Measurements from ENCODE around the gene CD6. TPM values are rescaled to one million over a fixed set of nuclear protein-coding genes. Genes with fewer than 3 reads are reported as not detected.
"Not testable (repeated sequence)": the region's sequence is repeated elsewhere in the genome, so short reads cannot be mapped to it uniquely, and the experiment has no call there.

The CD6 gene
- total RNA-seq, 1 donor from 2014 or later = 327 TPM

GRCh38 chr11:60970369-60970774, 1.1 kb upstream of the CD6 start:
- intact Hi-C loops (cut with micrococcal nuclease) = loop anchor here (1.0 to 2.0 kb wide), 4 partner anchors 34 to 217 kb away; no protein-coding TSS in a partner anchor
- Mint-ChIP-seq H3K4me1 (ENCODE audit: low read depth) (peaks cover 29% of the 10 kb centered on the region), H3K4me3 (ENCODE audit: low read depth) (peak overlapping the region; percentile 51), H3K27ac (no peak overlapping the region), H3K9me3 (peaks cover 6% of the 10 kb centered on the region), H3K36me3 (ENCODE audit: low read depth) (peaks cover 33% of the 10 kb centered on the region), H3K27me3 (ENCODE audit: low read depth) (peaks cover 5% of the 10 kb centered on the region)
- DNase-seq (ENCODE audit: low spot score) = peak; percentile 70

DNA sequence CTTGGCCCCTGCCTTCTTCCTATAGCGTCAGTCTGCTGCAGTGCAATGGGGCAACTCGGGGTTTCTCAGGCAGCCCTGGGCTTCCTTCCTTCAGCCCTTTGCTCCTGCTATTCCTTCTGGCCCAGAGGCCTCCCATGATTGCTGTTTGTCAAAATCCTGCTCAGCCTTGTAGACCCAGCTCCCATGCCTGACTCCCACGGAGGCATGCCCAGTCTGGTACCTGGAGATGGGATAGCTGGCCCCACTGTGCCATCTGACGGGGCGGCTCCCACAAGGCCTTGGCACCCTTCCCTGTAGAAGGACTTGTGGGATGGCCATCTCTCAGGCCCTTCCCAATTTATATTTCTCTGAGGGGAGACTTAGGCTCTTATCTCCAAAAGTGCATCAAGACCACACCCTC, 590 bp upstream of the CD6 start:
- peak overlapping the region; percentile 86 for H3K4me3 Mint-ChIP-seq (ENCODE audit: low read depth)
- H3K4me1 Mint-ChIP-seq (ENCODE audit: low read depth) = peaks cover 31% of the 10 kb centered on the region
- peak overlapping the region; percentile 99 for H3K27ac Mint-ChIP-seq
- intact Hi-C loops (cut with micrococcal nuclease) = loop anchor here (1.0 to 2.0 kb wide), 4 partner anchors 34 to 216 kb away; no protein-coding TSS in a partner anchor
- H3K27me3 Mint-ChIP-seq (ENCODE audit: low read depth) = peaks cover 5% of the 10 kb centered on the region
- peaks cover 6% of the 10 kb centered on the region for H3K9me3 Mint-ChIP-seq
- H3K36me3 Mint-ChIP-seq (ENCODE audit: low read depth) = peaks cover 35% of the 10 kb centered on the region
- DNase-seq (ENCODE audit: low spot score) = no peak

GRCh38 chr11:60972182-60973030, 926 bp downstream of the CD6 start:
- Mint-ChIP-seq H3K27me3 (ENCODE audit: low read depth) (peaks cover 4% of the 10 kb centered on the region), H3K36me3 (ENCODE audit: low read depth) (peaks cover 50% of the 10 kb centered on the region), H3K9me3 (peaks cover 6% of the 10 kb centered on the region), H3K4me3 (ENCODE audit: low read depth) (peak overlapping the region; percentile 86), H3K4me1 (ENCODE audit: low read depth) (peaks cover 44% of the 10 kb centered on the region), H3K27ac (peak overlapping the region; percentile 99)
- intact Hi-C loops (cut with micrococcal nuclease) = no loop called here
- no peak for DNase-seq (ENCODE audit: low spot score)

DNA sequence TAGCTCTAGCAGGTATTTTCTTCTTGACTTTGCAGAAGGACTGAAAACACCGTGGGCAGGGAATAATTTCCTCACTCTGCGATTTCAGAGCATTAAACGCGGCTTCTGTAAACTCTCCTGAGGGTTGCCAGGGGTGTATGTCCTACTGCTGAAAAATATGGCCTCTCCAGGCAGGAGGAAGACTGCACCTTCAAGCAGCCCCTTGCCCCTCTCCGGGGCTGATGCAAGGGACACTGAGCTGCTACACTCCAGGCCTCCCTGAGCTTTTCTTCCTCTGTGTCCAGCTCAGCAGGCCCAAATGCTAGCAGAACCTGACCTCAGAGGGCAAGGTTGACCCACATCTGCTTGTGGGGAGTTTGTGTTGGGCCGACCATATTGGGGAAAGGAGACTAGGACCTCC, 2.2 kb downstream of the CD6 start:
- no peaks in the 10 kb centered on the region for H3K27me3 Mint-ChIP-seq (ENCODE audit: low read depth)
- intact Hi-C loops (cut with micrococcal nuclease) = no loop called here
- H3K36me3 Mint-ChIP-seq (ENCODE audit: low read depth) = peaks cover 63% of the 10 kb centered on the region
- H3K4me3 Mint-ChIP-seq (ENCODE audit: low read depth) = peak overlapping the region; percentile 86
- H3K9me3 Mint-ChIP-seq = no peaks in the 10 kb centered on the region
- peaks cover 57% of the 10 kb centered on the region for H3K4me1 Mint-ChIP-seq (ENCODE audit: low read depth)
- H3K27ac Mint-ChIP-seq = peak overlapping the region; percentile 99
- DNase-seq (ENCODE audit: low spot score) = no peak

DNA sequence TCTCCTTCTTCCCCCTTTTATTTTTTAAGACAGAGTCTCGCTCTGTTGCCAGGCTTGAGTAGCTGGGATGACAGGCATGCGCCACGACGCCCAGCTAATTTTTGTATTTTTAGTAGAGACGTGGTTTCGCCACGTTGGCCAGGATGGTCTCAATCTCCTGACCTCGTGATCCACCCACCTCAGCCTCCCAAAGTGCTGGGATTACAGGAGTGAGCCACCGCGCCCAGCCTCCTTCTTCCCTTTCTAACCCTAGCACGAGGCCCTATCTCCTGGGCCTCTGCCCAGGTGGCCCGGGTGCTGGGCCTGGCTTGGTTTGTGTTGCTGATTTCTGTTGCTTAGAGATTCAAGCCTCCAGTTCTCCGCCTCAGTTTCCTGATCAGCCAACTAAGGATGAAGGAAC, 2.8 kb downstream of the CD6 start:
- DNase-seq (ENCODE audit: low spot score); intact Hi-C loops (cut with micrococcal nuclease); H3K27me3 Mint-ChIP-seq (ENCODE audit: low read depth); H3K9me3 Mint-ChIP-seq: not testable (repeated sequence)
- peak overlapping the region; percentile 99 for H3K27ac Mint-ChIP-seq
- peaks cover 68% of the 10 kb centered on the region for H3K36me3 Mint-ChIP-seq (ENCODE audit: low read depth)
- H3K4me3 Mint-ChIP-seq (ENCODE audit: low read depth) = peak overlapping the region; percentile 86
- peaks cover 62% of the 10 kb centered on the region for H3K4me1 Mint-ChIP-seq (ENCODE audit: low read depth)

DNA sequence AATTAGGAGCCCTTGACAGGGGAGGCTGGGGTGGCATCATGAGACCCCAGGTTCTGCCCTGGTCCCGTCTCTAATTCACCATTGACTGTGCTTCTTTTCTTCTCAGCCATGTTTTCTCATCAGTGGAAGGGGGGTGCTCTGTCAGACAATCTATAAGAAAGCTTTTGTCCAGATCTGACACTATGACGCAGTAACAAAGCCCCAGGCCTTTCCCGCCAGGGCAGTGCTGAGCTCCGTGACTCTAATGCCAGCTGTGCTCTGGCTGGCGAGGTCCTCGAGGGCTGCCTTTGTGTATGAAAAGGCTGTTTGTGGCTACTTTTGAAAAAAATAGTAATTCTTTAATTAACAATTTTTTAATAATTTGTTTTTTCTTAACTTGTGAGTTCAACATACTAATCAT, 3.2 kb downstream of the CD6 start:
- peaks cover 59% of the 10 kb centered on the region for H3K4me1 Mint-ChIP-seq (ENCODE audit: low read depth)
- peak overlapping the region; percentile 99 for H3K27ac Mint-ChIP-seq
- H3K9me3 Mint-ChIP-seq = no peaks in the 10 kb centered on the region
- intact Hi-C loops (cut with micrococcal nuclease) = no loop called here
- H3K4me3 Mint-ChIP-seq (ENCODE audit: low read depth) = peak overlapping the region; percentile 86
- no peak for DNase-seq (ENCODE audit: low spot score)
- H3K27me3 Mint-ChIP-seq (ENCODE audit: low read depth) = no peaks in the 10 kb centered on the region
- peaks cover 70% of the 10 kb centered on the region for H3K36me3 Mint-ChIP-seq (ENCODE audit: low read depth)

DNA sequence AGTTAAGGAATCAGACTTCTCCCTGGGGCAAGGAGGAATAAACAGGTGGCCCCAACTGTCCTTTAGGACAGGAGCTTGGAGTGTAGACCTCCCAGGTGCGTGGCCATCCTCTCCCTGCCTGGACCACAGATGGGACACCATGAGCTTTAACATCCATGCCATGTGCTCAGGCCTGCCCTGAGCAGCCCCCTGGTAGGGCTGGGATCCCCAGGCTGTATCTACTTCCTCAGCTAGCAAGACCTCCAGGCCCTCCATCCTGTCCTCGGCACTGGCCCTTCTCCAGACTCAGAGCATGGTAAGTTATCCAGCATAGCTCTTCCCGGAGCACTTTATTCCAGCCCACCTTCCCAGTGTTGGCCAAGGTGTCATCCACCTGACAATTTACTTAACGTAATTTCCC, 5.7 kb downstream of the CD6 start:
- H3K9me3 Mint-ChIP-seq = no peaks in the 10 kb centered on the region
- H3K36me3 Mint-ChIP-seq (ENCODE audit: low read depth) = peaks cover 91% of the 10 kb centered on the region
- H3K27me3 Mint-ChIP-seq (ENCODE audit: low read depth) = no peaks in the 10 kb centered on the region
- H3K4me3 Mint-ChIP-seq (ENCODE audit: low read depth) = peak overlapping the region; percentile 85
- H3K27ac Mint-ChIP-seq = peak overlapping the region; percentile 89
- no peak for DNase-seq (ENCODE audit: low spot score)
- peaks cover 60% of the 10 kb centered on the region for H3K4me1 Mint-ChIP-seq (ENCODE audit: low read depth)
- intact Hi-C loops (cut with micrococcal nuclease) = no loop called here

DNA sequence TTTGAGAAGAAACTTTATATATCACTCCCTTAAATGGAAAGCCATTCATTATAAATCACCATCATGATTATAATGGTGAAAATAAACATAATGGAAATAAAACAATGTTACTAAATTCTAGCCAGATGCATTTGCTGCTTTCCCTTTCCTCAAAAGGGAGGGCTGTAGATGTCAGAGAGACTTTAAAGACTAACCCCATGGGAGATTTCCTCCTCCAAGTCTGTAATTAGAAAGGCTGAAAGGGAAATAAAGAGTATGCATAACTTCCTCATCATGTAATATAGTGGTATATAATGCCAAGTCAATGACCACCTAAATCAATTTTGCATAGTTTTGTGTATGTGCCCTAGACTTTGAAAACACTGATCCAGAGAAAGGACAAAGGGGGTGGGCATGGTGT, 6.4 kb downstream of the CD6 start:
- Mint-ChIP-seq H3K4me3 (ENCODE audit: low read depth) (peak overlapping the region; percentile 85), H3K36me3 (ENCODE audit: low read depth) (peaks cover 91% of the 10 kb centered on the region), H3K4me1 (ENCODE audit: low read depth) (peaks cover 66% of the 10 kb centered on the region), H3K27ac (peak overlapping the region; percentile 89), H3K27me3 (ENCODE audit: low read depth) (no peaks in the 10 kb centered on the region), H3K9me3 (no peaks in the 10 kb centered on the region)
- intact Hi-C loops (cut with micrococcal nuclease) = loop anchor here (1.0 to 2.0 kb wide), 3 partner anchors 8 to 83 kb away; partner anchors contain the start of gene TMEM109
- no peak for DNase-seq (ENCODE audit: low spot score)

- Mint-ChIP-seq H3K36me3 (ENCODE audit: low read depth) (peaks cover 91% of the 10 kb centered on the region), H3K27ac (peak overlapping the region; percentile 89)
- intact Hi-C loops (cut with micrococcal nuclease) = loop anchor here (1.0 to 2.0 kb wide), 4 partner anchors 8 to 82 kb away; partner anchors contain the start of gene TMEM109
Measured at GRCh38 chr11:60978546-60979380, 7.3 kb downstream of the CD6 start.

GRCh38 chr11:60981515-60981914, 10.0 kb downstream of the CD6 start:
- Mint-ChIP-seq H3K27ac (peak overlapping the region; percentile 94), H3K36me3 (ENCODE audit: low read depth) (peaks cover 88% of the 10 kb centered on the region), H3K4me1 (ENCODE audit: low read depth) (peaks cover 82% of the 10 kb centered on the region), H3K9me3 (no peaks in the 10 kb centered on the region), H3K27me3 (ENCODE audit: low read depth) (no peaks in the 10 kb centered on the region), H3K4me3 (ENCODE audit: low read depth) (peak overlapping the region; percentile 83)
- intact Hi-C loops (cut with micrococcal nuclease) = no loop called here
- DNase-seq (ENCODE audit: low spot score) = no peak

More at GRCh38 chr11:60978546-60979380, 7.3 kb downstream of the CD6 start:
- Mint-ChIP-seq H3K4me3 (ENCODE audit: low read depth) (peak overlapping the region; percentile 85), H3K4me1 (ENCODE audit: low read depth) (peaks cover 72% of the 10 kb centered on the region), H3K9me3 (no peaks in the 10 kb centered on the region), H3K27me3 (ENCODE audit: low read depth) (no peaks in the 10 kb centered on the region)
- no peak for DNase-seq (ENCODE audit: low spot score)

DNA sequence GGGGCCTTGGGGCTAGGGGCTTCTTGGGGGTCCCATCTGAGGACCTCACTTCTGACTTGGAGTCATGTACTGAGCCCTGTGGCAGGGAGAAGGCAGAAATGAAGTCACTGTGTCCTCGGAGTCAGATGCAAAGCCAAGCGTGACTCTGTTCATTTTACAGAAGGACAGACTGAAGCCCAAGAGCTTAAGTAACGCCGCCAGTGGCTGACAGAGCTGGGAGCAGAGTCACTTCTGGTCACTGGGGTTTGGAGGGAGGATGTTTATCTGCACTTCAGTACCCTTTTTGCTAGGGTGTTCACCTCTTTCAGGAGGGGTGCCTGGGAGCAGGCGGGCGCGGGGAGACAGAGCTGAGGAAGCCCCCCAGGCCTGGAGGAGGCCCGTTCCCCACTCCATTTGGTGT, 10.7 kb downstream of the CD6 start:
- Mint-ChIP-seq H3K27me3 (ENCODE audit: low read depth) (no peaks in the 10 kb centered on the region), H3K4me3 (ENCODE audit: low read depth) (peak overlapping the region; percentile 83), H3K4me1 (ENCODE audit: low read depth) (peaks cover 82% of the 10 kb centered on the region), H3K9me3 (no peaks in the 10 kb centered on the region), H3K36me3 (ENCODE audit: low read depth) (peaks cover 83% of the 10 kb centered on the region), H3K27ac (peak overlapping the region; percentile 94)
- DNase-seq (ENCODE audit: low spot score) = no peak
- intact Hi-C loops (cut with micrococcal nuclease) = no loop called here

GRCh38 chr11:60984149-60984548, 12.7 kb downstream of the CD6 start:
- Mint-ChIP-seq H3K27ac (peak overlapping the region; percentile 94), H3K36me3 (ENCODE audit: low read depth) (peaks cover 84% of the 10 kb centered on the region), H3K4me3 (ENCODE audit: low read depth) (peak overlapping the region; percentile 83), H3K27me3 (ENCODE audit: low read depth) (no peaks in the 10 kb centered on the region), H3K4me1 (ENCODE audit: low read depth) (peaks cover 82% of the 10 kb centered on the region), H3K9me3 (no peaks in the 10 kb centered on the region)
- DNase-seq (ENCODE audit: low spot score) = no peak
- intact Hi-C loops (cut with micrococcal nuclease) = no loop called here
